ENCODE results near the gene RAD51B.

Gene RAD51B

DNA sequence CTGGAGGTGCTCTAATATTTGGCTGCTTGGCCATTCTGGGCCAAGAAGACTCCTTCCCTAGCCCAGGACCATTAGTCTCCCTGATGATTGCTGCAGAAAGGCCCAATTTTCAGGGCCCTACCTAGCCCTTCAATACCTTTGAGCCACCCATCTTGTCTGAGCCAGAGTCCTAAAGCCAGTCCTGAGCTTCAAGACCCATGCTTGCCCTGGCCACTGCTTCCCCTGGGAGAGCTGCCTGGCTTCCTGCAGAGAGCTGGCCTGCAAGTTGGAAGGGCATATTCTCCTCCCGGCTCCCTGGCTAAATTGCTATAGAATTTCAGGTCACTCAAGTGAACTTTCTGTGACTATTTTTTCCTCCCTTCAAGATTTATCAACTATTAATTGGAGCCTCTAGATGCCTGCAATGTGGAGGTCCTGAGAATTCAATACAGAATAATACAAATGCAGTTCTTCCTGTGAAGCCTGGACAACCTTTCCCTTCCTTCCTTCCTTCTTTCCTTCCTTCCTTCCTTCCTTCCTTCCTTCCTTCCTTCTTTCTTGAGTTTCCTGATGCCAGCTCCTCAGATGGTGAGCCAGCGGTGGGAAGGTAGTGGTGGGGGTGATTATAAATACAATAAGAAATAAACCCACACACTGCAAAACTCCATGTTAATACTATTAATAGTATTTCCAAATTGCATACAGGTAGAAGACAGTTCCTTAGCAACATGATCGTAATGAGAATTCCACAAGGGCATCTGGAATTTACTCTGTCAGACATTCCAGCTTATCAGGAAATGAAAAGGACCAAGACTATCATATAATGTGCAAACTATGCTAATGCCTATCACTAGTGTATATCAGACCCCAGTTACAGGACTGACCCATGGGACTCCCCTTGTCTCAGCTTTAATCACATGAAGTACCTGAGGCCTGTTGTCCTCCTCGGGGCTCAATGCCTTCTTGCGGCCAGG is 865.2 kb downstream of the RAD51B start:
- Histone ChIP-seq H3K9me3 (ENCODE audit: control insufficient read depth, low read depth, low read length) (no peaks in the 10 kb centered on the region), H3K27me3 (ENCODE audit: control insufficient read depth, insufficient read depth, low read length) (no peaks in the 10 kb centered on the region), H3K4me1 (ENCODE audit: control insufficient read depth, low read depth, low read length) (peaks cover 30% of the 10 kb centered on the region), H3K36me3 (ENCODE audit: control insufficient read depth, low read depth, low read length) (no peaks in the 10 kb centered on the region), H3K27ac (ENCODE audit: low read length) (no peak overlapping the region), H3K4me3 (ENCODE audit: low read length) (no peak overlapping the region), H3K9ac (ENCODE audit: low read length) (no peak overlapping the region)

DNA sequence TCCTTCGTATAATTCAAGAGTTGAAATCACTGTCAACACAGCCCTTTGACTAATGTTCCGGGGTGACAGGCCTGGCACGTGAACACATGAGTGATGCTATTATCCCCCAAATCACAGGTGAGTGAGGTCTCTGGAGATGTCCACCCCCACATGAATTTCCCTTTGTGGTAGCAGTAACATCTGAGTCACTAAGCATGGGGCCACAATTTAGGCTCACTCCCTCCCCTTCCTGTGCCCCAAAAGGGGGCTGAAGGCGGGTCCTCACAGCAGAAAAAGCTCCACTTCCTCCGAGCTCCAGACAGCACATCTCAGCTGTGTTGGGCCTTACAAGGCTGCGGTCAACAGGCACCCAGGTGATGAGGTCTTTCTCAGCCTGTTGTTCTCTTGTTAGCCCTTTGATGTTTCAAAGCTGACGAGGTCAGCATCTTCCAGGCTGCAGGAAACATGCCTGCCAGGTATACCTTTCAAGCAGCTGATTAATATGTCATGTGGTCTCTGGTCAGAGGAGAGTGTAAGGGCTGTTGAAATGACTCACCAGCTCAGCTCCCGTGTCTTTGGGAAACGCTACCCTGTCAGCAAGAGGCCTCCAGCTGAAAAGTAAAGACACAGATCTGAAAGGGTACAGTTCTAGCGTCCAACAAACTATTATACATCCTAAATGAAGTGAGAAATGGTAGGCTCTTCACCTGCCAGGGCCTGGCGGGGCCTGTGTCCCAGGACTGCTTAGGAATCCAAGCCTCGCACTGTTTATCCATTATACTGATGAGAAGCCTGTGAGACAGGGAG is 866.0 kb downstream of the RAD51B start:
- no peak overlapping the region for H3K9ac ChIP-seq (ENCODE audit: low read length)
- H3K4me1 ChIP-seq (ENCODE audit: control insufficient read depth, low read depth, low read length), result peaks cover 35% of the 10 kb centered on the region
- no peak overlapping the region for H3K27ac ChIP-seq (ENCODE audit: low read length)
- no peaks in the 10 kb centered on the region for H3K9me3 ChIP-seq (ENCODE audit: control insufficient read depth, low read depth, low read length)
- no peaks in the 10 kb centered on the region for H3K27me3 ChIP-seq (ENCODE audit: control insufficient read depth, insufficient read depth, low read length)
- H3K4me3 ChIP-seq (ENCODE audit: low read length), result no peak overlapping the region
- H3K36me3 ChIP-seq (ENCODE audit: control insufficient read depth, low read depth, low read length), result no peaks in the 10 kb centered on the region

DNA sequence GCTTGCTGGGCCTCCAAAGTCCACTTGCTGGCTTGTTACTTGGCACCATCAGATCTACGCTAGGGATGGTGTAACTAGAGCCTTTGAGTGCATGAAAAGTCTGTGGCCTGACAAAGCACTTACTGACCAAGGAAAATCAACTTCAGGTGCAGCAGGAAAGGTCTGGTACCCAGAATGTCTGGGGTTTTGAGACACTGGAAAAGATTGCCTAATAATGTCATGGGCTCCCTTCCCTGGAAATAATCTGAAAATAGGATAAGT is 866.6 kb downstream of the RAD51B start:
- Histone ChIP-seq H3K9ac (ENCODE audit: low read length) (no peak overlapping the region), H3K27ac (ENCODE audit: low read length) (no peak overlapping the region), H3K4me1 (ENCODE audit: control insufficient read depth, low read depth, low read length) (peaks cover 39% of the 10 kb centered on the region), H3K27me3 (ENCODE audit: control insufficient read depth, insufficient read depth, low read length) (no peaks in the 10 kb centered on the region), H3K4me3 (ENCODE audit: low read length) (no peak overlapping the region), H3K36me3 (ENCODE audit: control insufficient read depth, low read depth, low read length) (no peaks in the 10 kb centered on the region), H3K9me3 (ENCODE audit: control insufficient read depth, low read depth, low read length) (no peaks in the 10 kb centered on the region)

DNA sequence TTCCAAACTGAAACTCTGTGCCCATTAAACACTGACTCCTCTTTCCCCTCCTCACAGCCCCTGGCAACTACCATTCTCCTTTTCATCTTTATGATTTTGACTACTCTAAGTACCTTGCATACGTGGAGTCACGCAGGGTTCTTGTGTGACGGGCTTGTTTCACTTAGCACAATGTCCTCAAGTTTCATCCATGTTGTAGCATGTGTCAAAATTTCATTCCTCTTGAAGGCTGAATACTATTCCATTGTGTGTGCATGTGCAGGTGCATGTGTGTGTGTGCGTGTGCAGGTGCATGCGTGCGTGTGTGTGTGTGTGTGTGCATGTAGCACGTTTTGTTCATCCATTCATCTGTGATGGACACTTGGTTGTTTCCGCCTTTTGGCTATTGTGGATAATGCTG is 867.1 kb downstream of the RAD51B start:
- H3K27ac ChIP-seq (ENCODE audit: low read length), result no peak overlapping the region
- no peak overlapping the region for H3K9ac ChIP-seq (ENCODE audit: low read length)
- H3K4me3 ChIP-seq (ENCODE audit: low read length), result no peak overlapping the region
- H3K9me3 ChIP-seq (ENCODE audit: control insufficient read depth, low read depth, low read length), result no peaks in the 10 kb centered on the region
- H3K36me3 ChIP-seq (ENCODE audit: control insufficient read depth, low read depth, low read length), result no peaks in the 10 kb centered on the region
- H3K27me3 ChIP-seq (ENCODE audit: control insufficient read depth, insufficient read depth, low read length), result no peaks in the 10 kb centered on the region
- peaks cover 44% of the 10 kb centered on the region for H3K4me1 ChIP-seq (ENCODE audit: control insufficient read depth, low read depth, low read length)

DNA sequence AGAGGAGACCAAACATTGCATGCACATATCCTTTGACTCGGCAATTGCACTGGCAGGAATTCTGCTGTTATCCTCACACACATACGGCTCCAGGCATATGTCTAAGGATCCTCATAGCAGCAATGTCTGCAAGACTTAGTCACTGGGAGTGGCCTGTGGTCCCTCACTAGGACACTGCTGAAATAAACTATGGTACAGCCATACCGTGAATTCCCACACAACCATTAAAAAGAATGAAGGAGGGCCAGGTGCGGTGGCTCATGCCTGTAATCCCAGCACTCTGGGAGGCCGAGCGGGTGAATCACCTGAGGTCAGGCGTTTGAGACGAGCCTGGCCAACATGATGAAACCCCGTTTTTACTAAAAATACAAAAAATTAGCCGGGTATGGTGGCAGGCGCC is 868.2 kb downstream of the RAD51B start:
- peaks cover 34% of the 10 kb centered on the region for H3K4me1 ChIP-seq (ENCODE audit: control insufficient read depth, low read depth, low read length)
- H3K9me3 ChIP-seq (ENCODE audit: control insufficient read depth, low read depth, low read length), result no peaks in the 10 kb centered on the region
- H3K27ac ChIP-seq (ENCODE audit: low read length), result no peak overlapping the region
- H3K27me3 ChIP-seq (ENCODE audit: control insufficient read depth, insufficient read depth, low read length), result no peaks in the 10 kb centered on the region
- no peaks in the 10 kb centered on the region for H3K36me3 ChIP-seq (ENCODE audit: control insufficient read depth, low read depth, low read length)
- no peak overlapping the region for H3K4me3 ChIP-seq (ENCODE audit: low read length)
- no peak overlapping the region for H3K9ac ChIP-seq (ENCODE audit: low read length)

DNA sequence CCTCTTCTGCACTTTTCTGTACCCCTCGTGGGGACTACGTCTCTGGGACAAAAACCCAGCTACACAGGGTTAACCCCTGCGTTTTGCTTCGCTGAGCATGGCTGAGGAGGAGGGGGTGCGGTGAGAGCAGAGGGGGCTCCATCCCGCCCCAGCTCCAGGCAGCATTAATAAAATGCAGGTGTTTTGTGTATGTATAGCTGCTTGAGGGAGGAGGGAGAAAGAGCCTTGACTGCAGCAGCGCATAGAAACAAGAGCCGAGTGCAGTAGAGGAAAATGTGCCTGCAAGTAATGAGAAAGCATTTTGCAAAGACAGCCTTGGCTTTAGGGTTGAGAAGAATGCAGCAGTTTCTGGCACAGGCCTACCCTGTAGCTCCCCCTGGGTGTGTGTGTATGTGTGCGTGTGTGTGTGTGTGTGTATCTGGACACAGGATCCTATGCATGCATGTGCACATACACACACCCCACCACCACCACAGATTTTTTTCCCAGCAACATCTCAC is 869.3 kb downstream of the RAD51B start:
- H3K4me1 ChIP-seq (ENCODE audit: control insufficient read depth, low read depth, low read length), result peaks cover 24% of the 10 kb centered on the region
- no peak overlapping the region for H3K9ac ChIP-seq (ENCODE audit: low read length)
- H3K9me3 ChIP-seq (ENCODE audit: control insufficient read depth, low read depth, low read length), result no peaks in the 10 kb centered on the region
- no peak overlapping the region for H3K4me3 ChIP-seq (ENCODE audit: low read length)
- H3K36me3 ChIP-seq (ENCODE audit: control insufficient read depth, low read depth, low read length), result no peaks in the 10 kb centered on the region
- H3K27me3 ChIP-seq (ENCODE audit: control insufficient read depth, insufficient read depth, low read length), result no peaks in the 10 kb centered on the region
- no peak overlapping the region for H3K27ac ChIP-seq (ENCODE audit: low read length)

DNA sequence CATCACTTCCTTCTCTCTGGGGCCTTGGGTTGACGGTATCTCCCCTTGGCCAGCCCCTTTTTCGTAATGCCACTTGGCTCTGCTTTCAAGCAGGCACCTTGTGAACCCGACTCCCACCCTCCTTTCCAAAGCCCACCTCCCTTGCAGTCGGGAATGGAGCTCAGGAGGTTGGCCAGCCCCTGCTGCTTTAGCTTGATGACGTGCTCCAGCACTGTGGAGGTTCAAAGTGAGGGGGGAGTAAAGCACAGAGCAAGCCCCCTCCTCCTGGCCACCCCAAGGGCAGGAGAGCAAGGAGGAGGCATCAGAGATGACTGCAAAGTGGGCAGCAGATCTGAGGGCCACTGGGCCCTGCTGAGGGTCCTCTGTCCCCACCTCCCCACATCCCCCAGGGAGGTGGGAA is 869.9 kb downstream of the RAD51B start:
- H3K27me3 ChIP-seq (ENCODE audit: control insufficient read depth, insufficient read depth, low read length), result no peaks in the 10 kb centered on the region

DNA sequence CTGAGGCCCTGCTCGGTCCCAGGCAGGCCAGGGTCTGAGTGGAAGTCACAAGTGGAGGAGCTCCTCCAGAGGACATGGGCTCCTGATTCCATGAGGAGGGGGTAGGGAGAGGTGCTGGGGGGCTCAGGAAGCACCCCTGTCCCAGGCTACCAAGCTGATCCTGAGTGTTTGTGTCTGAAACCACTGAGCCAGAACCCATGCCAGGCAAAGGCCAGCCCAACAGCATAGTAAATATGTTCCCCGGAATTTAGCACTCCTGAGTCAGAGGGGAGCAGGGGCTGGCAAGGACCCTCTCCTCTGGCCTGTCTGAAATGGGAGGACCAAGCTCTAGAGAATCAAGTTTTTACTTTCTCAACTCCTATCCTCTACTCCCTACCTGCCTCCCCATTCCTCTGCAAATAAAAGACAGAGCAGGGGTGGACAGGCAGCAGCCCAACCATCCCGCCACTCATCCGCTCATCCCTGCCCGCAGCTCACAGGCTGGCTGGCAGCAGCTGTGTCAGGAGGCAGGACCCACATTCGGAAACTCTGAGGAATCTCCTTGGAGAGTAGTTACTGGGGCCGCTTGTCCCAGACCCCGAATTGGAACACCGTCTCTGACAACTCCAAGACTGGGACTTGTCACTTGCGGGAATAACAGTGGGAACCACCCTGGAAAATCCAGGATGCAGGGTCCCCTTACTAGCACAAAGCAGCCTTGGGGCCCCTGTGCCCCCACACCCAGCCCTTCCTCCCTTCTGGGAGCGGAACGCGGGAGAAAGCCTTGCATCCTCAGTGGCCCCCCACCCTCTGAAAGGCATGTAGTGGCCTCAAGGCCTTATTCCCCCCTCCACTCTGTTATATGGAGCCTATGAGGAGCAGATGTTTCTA is 870.7 kb downstream of the RAD51B start:
- Histone ChIP-seq H3K27me3 (ENCODE audit: control insufficient read depth, insufficient read depth, low read length) (no peaks in the 10 kb centered on the region), H3K9ac (ENCODE audit: low read length) (no peak overlapping the region), H3K9me3 (ENCODE audit: control insufficient read depth, low read depth, low read length) (no peaks in the 10 kb centered on the region), H3K36me3 (ENCODE audit: control insufficient read depth, low read depth, low read length) (no peaks in the 10 kb centered on the region), H3K27ac (ENCODE audit: low read length) (no peak overlapping the region), H3K4me3 (ENCODE audit: low read length) (no peak overlapping the region), H3K4me1 (ENCODE audit: control insufficient read depth, low read depth, low read length) (peaks cover 24% of the 10 kb centered on the region)

More for the DNA sequence above, 869.9 kb downstream of the RAD51B start:
- no peak overlapping the region for H3K4me3 ChIP-seq (ENCODE audit: low read length)
- H3K4me1 ChIP-seq (ENCODE audit: control insufficient read depth, low read depth, low read length), result peaks cover 24% of the 10 kb centered on the region
- no peaks in the 10 kb centered on the region for H3K9me3 ChIP-seq (ENCODE audit: control insufficient read depth, low read depth, low read length)
- no peaks in the 10 kb centered on the region for H3K36me3 ChIP-seq (ENCODE audit: control insufficient read depth, low read depth, low read length)
- H3K9ac ChIP-seq (ENCODE audit: low read length), result no peak overlapping the region
- H3K27ac ChIP-seq (ENCODE audit: low read length), result no peak overlapping the region

DNA sequence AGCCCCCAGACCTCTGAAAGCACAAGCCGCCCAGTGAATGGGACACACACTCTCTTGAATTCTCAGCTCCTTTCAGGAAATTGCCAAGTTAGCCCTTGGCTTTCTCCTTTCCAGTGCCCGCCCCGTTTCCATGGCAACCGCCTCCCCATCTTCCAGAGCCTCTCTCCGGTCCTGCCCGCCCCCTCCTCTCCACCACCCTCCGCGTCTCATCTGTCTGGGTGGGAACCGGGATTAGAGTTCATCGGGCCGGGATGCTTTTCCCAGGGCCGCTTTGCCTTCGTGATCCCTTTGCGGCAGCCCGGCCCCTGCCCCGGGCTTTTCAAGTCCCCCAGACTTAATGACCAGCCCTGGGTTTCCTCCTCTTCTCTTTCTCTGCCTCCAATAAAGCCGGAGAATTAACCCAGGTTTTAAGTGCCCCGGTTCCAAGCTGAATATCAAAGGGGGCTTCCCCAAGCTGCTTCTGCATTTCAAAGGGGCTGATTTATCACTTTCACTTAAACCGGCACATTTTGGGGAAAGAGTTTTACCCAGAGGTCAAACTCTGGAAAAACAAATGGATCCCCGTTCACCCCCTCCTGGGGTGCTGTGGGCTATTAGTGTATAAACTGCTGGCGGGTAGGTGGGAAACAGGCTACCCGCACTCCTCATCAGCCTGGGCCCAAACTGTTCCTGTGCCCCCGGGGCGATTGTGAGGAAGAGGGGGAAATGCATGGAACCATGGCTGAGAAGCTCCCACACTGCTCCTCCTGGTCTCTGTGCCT is 871.6 kb downstream of the RAD51B start:
- peaks cover 24% of the 10 kb centered on the region for H3K4me1 ChIP-seq (ENCODE audit: control insufficient read depth, low read depth, low read length)
- H3K9me3 ChIP-seq (ENCODE audit: control insufficient read depth, low read depth, low read length), result no peaks in the 10 kb centered on the region
- no peaks in the 10 kb centered on the region for H3K27me3 ChIP-seq (ENCODE audit: control insufficient read depth, insufficient read depth, low read length)
- no peaks in the 10 kb centered on the region for H3K36me3 ChIP-seq (ENCODE audit: control insufficient read depth, low read depth, low read length)
- H3K4me3 ChIP-seq (ENCODE audit: low read length), result no peak overlapping the region
- no peak overlapping the region for H3K9ac ChIP-seq (ENCODE audit: low read length)
- H3K27ac ChIP-seq (ENCODE audit: low read length), result no peak overlapping the region

DNA sequence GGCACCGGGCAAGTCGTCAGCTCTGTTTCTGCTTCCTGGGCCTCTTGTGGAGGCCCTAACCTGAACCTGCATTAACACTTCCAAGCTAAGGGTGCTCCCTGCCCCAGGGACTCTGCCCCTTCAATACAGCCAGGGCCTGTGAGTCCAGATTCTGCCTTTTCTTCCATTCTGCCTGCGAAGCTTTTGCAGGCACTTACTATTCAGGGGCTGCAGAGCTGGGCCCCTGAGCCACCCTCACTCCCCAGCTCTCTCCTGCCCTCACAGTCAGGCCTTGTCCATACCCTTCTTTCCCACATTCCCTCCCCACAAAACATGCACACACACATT is 872.2 kb downstream of the RAD51B start:
- no peak overlapping the region for H3K27ac ChIP-seq (ENCODE audit: low read length)
- H3K9me3 ChIP-seq (ENCODE audit: control insufficient read depth, low read depth, low read length), result no peaks in the 10 kb centered on the region
- H3K27me3 ChIP-seq (ENCODE audit: control insufficient read depth, insufficient read depth, low read length), result no peaks in the 10 kb centered on the region
- H3K4me3 ChIP-seq (ENCODE audit: low read length), result no peak overlapping the region
- H3K4me1 ChIP-seq (ENCODE audit: control insufficient read depth, low read depth, low read length), result peaks cover 24% of the 10 kb centered on the region
- H3K9ac ChIP-seq (ENCODE audit: low read length), result no peak overlapping the region
- no peaks in the 10 kb centered on the region for H3K36me3 ChIP-seq (ENCODE audit: control insufficient read depth, low read depth, low read length)

DNA sequence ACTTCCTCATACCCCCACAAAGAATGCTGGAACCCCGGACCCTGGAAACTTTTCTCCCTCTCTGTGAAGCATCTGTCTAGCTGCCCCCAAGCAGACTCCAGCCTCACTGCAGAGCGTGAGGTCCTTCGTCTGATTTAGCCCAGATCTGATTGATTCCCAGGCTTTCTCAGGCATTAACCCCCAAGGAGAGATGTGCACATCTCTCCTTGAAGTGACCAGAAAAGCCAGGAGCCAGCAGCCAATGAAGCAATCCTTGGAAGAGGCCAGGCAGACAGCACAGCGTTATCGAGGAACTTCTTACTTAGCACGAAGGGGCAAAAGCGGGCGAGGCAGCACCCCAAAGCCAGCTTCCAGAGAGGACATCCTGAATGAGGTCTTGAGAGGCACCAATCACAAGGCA is 872.6 kb downstream of the RAD51B start:
- Histone ChIP-seq H3K4me3 (ENCODE audit: low read length) (no peak overlapping the region), H3K9ac (ENCODE audit: low read length) (no peak overlapping the region), H3K4me1 (ENCODE audit: control insufficient read depth, low read depth, low read length) (peaks cover 24% of the 10 kb centered on the region), H3K36me3 (ENCODE audit: control insufficient read depth, low read depth, low read length) (no peaks in the 10 kb centered on the region), H3K27ac (ENCODE audit: low read length) (no peak overlapping the region), H3K9me3 (ENCODE audit: control insufficient read depth, low read depth, low read length) (no peaks in the 10 kb centered on the region), H3K27me3 (ENCODE audit: control insufficient read depth, insufficient read depth, low read length) (no peaks in the 10 kb centered on the region)

Measured in iPS-18a (cell line).